Right ventricle myocardium inferior (tissue), 1 donor: ENCODE measurements around the gene BLACAT1. TPM values are rescaled to one million over a fixed set of nuclear protein-coding genes. Genes with fewer than 3 reads are reported as not detected.

Experiments used
- ATAC-seq: fragments of 200-7000 bp; cut with Tn5 transposase; one replicate; pipeline ENCODE4 v1.9.1; 2020; ENCODE audit warnings: mild to moderate bottlenecking, moderate library complexity
- DNase-seq: peaks from one replicate; pipeline ENCODE4 v3.0.0; 2021; ENCODE audit errors: missing footprints
- intact Hi-C: fragments of 100-400 bp; cut with DNase I; formaldehyde crosslinking; loops from one replicate; pipeline ENCODE4 v1.11.0; 2022
- total RNA-seq: library from RNA; stranded (reverse); fragmentation: NEBNext Ultra II Directional; extraction: Animal tissue kit (Norgen Biotek cat#: 25700); gene quantifications from one replicate; pipeline ENCODE4 v1.2.1, GENCODE V29; 2021
- donor health status: DM: no; HTN: yes; CAD: no; lungs with severe emphysema.

BLACAT1 gene
- total RNA-seq, 1 donor from 2014 or later = not detected

GRCh38 chr1:205466595-205467220, 10.9 kb upstream of the BLACAT1 start:
- no peak for ATAC-seq
- DNase-seq = no peak
- intact Hi-C loops = no loop called here

- ATAC-seq (no peak), DNase-seq (no peak)
- intact Hi-C loops = no loop called here
Measured at GRCh38 chr1:205465392-205465791, 9.5 kb upstream of the BLACAT1 start.

GRCh38 chr1:205458777-205459566, 3.1 kb upstream of the BLACAT1 start:
- ATAC-seq = peak; percentile 56
- DNase-seq = no peak
- intact Hi-C loops = no loop called here

DNA sequence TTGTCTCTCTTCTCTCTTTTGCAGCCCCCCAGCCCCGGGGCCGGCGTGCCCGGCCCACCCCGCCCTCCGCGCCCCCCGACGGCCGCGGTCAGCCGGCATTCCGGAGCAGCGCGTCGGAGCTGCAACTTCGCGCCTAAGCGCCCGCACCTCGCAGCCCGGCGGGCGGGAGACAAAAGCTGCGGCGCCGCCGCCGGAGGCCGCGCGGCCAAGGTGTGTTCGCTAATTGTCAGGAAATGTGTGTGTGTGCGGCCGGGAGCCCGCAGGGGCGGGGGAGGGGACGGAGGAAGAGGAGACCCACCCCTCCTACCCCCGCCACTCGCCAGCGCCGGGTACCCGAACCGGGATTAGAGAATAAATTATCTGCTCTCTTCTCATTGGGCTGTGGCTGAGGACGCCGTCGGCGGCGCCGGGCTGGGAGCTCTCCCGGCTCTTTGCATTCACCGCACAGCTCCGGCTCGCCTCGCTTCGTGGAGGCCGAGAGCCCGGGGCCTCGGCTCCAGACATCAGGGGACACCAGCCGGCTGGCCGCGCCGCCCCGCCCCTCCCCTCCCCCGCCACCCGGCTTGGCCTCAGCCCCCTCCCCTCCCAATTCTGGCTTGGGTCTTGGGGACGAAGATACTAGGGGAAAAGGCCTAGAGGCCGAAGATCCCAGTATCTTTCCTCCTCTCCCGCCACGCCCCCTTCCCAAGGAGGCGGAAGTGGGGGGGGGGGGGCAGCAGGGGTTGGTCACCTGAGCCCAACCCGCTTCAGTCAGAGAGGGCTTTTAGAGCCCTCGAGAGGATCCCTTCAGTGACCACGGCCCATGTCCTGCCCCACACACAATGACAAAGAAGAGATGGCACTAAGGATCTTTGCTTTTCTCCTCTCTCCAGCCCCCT, 1.3 kb upstream of the BLACAT1 start:
- DNase-seq (peak; percentile 41), ATAC-seq (no peak)
- intact Hi-C loops = no loop called here

GRCh38 chr1:205456383-205456867, 580 bp upstream of the BLACAT1 start:
- intact Hi-C loops = no loop called here
- ATAC-seq (no peak), DNase-seq (peak; percentile 49)

GRCh38 chr1:205454903-205455335, 926 bp downstream of the BLACAT1 start:
- no peak for ATAC-seq
- intact Hi-C loops = no loop called here

DNA sequence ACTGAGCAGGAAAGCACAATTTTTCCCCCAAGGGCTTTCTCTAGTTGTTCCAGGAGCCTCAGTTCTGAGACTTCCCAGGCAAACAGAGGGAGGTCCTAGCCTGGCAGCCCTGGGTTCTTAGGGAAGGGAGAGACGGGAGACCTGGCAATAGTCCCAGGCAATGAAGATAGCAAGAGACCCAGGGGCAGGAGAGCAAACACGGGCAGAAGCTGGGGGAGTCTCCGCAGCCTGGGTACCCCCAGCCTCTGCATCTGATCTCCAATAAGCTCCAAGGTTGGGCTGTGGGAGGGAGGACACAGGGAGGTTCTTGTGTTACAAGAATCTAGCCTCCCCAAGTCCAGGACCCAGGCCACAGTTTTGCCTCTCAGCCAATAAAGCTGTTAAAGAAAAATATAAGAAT, 2.4 kb downstream of the BLACAT1 start:
- intact Hi-C loops = no loop called here
- DNase-seq (no peak), ATAC-seq (no peak)

More at GRCh38 chr1:205454903-205455335, 926 bp downstream of the BLACAT1 start:
- no peak for DNase-seq

DNA sequence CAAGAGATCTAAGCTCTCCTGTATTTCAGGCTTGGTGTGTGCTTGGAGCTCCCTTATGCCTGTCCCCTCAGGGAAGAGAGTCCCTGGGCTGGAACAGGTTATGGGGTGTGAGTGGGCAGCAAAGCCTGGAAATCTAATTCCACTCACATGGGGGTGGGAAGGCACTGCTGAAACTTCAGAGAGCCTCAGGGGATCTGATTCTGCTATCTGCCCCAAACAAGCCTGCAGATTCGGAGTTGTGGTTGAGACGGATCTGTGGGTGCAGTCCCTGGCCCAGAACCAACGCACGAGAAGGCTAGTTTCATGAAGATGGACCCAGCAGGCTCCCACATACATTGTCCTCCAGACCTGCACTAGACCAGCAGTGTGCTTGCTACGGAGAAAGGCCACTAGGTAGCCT, 2.9 kb downstream of the BLACAT1 start:
- DNase-seq (no peak), ATAC-seq (no peak)
- intact Hi-C loops = no loop called here

DNA sequence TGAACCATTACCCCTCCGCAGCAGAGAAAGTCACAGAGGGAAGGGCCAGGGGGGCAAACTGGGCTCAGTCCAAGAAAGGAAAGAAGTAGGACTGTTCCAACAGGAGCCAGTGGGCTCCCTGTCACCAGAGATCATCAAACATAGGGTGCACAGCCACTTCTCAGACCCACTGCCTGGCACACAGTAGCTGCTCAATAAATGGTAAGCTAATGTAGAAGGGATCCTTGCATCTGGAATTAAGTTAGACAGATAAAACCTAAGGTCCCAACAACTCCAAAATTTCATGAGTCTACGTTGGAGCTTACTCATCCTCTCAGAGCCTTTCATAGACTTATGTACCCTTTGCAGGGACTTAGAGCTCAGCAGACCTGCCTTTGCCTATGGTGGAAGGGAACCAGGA, 3.5 kb downstream of the BLACAT1 start:
- ATAC-seq (no peak), DNase-seq (no peak)
- intact Hi-C loops = no loop called here

DNA sequence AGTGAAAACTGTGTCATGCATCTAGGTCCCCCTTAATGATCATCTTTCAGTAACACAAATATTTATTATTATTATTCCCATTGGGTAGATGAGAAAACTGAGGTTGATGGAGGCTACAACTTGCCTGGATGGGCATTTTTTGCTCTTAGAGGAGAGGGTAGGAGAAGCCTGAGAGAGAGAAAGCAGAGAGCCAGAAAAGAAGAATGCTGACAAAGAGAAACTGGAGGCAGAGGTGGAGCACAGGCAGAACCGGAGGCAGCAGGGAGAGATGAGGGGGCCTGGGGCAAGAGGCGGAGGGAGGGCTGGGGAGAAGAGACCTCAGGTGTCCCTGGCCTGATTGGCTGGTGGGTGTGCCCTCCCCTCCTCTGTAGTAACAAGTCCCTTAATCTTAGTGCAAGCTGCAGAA, 4.1 kb downstream of the BLACAT1 start:
- no peak for DNase-seq
- intact Hi-C loops = no loop called here
- ATAC-seq = no peak

- no peak for DNase-seq
- intact Hi-C loops = no loop called here
- no peak for ATAC-seq
Measured at GRCh38 chr1:205451202-205451601, 4.6 kb downstream of the BLACAT1 start.

DNA sequence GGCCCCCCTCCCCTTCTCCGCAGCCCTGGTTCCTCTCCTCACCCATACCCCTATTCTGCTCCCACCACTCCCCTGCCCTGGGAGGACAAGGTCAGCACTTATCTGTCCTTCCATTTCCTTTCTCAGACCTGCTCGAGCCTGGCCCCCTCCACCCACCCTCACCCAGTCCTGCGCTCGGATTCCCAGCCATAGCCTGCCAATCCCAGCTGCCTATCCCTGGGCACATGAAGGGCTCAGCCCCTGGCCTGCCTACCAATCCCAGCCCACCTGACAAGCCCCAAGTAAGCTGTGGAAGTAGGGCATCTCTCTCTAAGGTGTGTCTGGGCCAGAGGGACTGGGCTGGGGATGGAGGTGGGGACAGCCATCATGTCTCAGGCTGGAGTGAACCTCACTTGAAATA, 5.4 kb downstream of the BLACAT1 start:
- intact Hi-C loops = no loop called here
- ATAC-seq = no peak

GRCh38 chr1:205449750-205450443, 5.9 kb downstream of the BLACAT1 start:
- intact Hi-C loops = no loop called here
- DNase-seq (peak; percentile 48), ATAC-seq (no peak)

More for the DNA sequence above, 5.4 kb downstream of the BLACAT1 start:
- DNase-seq = no peak

- DNase-seq (peak; percentile 20), ATAC-seq (no peak)
- intact Hi-C loops = no loop called here
Measured at GRCh38 chr1:205449254-205449749, 6.5 kb downstream of the BLACAT1 start.

DNA sequence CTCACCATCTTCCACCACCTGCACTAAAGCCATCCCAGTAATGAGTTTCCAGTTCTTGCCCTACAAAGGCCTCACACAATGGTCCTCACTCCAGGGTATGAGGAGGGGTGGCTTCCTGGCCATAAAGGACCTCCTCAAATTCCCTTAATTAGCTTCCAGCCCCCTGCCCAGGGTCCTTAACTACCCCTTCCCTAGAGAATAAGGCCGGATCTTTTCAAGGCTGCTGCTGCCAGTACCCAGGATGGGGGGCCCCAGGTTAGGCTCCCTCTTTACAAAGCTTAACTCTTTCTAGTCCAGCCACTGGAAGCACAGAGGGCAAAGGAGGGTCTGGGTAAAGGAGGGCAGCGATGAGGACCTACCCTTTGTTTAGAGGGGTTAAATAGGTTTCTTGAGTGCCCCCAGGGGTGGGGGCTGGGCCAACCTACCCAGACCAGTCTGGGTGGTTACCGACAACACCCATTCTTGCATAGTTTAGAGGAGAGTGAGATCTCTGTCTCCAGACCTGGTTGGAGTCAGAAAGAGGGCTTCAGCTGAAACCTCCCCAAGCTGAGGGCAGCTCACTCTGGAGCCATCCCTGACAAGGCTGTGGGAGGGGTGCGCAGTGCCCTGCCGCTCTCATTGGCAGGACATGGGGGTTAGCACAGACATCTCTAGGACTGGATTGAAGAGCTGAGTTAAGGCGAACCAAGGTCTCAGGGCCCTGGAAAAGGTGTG, 7.1 kb downstream of the BLACAT1 start:
- no peak for ATAC-seq
- DNase-seq = peak; percentile 4
- intact Hi-C loops = no loop called here

DNA sequence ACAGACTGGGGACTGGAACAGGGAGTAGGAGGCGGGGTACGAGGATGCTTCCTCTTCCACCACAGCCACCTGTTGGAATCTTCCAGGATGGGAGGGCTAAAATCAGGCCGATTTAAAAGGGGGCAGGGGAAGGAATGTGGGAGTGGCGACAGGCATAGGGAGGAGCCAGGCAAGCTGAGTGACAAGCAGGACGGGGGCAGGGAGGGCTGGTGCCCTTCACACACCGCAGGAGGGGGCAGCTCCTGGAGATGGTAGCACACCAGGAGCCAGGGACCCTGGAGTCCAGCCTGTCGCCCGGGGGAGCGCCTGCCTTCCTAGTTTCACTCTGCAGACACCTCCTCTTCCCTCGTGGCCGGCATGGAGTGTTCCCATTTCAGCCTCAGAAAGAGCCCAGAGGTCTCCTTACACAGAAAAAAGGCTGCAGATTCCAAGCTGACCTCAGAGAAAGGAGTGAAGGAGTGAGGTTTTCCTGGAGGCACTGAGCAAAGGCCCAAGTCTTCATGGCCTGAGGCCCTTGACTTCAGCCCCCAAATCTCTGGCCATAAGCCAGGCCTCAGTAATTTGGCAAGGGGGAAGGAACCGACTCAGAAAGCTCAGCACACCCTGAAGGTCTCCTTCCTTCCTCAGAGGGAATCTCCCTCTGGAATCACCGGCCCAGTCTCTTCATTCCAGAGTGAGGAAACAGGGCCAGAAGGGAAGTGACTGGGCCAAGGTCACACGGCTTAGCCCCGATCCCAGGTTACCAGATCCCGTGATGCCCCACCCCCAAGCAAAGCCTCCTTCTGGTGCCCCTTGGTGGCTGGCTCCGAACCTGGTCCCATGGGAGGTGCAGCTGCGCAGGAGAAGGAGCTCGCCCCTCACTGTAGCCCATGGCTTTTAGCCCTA, 8.1 kb downstream of the BLACAT1 start:
- no peak for ATAC-seq
- intact Hi-C loops = no loop called here

GRCh38 chr1:205446828-205447227, 9.0 kb downstream of the BLACAT1 start:
- DNase-seq = peak; percentile 68
- ATAC-seq = no peak
- intact Hi-C loops = no loop called here

More for the DNA sequence above, 8.1 kb downstream of the BLACAT1 start:
- peak; percentile 45 for DNase-seq
